HG03520 (cell line): ENCODE data around the gene UGP2.
A peak's percentile ranks its signal among the peaks of the same experiment; 100 is the strongest.
"Not testable (repeated sequence)": the region's sequence is repeated elsewhere in the genome, so short reads cannot be mapped to it uniquely, and the experiment has no call there.

ENCODE experiments used
- ATAC-seq: cut with Tn5 transposase; IDR thresholded peaks from one replicate; pipeline ENCODE4 v1.9.1; 2021; ENCODE audit warnings: mild to moderate bottlenecking, moderate library complexity; ENCODE audit not compliant: unreplicated experiment

The UGP2 gene

GRCh38 chr2:63841254-63842022 is at the start of gene UGP2:
TSS of gene UGP2 (plus strand) at chr2:63841896. CDS start at chr2:63842186, 290 bp downstream.
- ATAC-seq = peak; percentile 57

DNA sequence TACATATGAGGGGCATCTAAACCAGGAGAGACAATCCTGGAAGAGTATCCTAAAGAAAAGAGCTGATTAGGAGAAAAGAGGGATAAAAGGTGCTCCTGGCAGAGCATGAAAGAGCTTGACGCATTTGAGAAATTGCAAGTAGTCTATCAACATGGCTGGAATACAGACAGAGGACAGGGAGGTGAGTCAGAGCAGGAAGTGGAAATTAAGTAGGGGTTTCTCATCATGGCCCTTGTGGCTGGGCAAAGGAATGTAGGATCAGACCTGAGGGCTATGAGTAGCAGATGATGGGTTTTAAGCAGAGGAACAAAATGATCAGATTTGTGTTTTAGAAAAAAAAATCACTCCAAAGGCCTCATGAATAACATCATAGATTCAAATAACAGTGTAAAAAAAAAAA is 49.2 kb upstream of the UGP2 start:
- ATAC-seq = no peak

DNA sequence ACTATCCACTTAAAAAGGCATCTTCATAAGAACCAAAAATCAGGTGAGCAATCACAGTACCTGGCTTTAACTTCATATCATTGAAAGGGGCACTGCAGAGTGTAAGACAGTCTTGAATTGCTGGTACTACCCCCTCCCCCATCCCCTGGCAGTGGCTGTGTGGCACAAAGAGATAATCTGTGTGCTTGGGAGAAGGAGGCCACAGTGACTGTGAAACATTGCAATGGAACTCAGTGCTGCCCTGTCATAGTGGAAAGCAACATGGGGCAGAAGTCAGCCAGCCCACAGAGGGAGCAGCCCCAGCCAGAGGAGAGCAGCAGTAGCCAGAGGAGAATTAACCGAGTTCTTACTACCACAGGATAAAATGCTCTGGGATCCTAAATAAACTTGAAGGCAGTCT is 45.3 kb upstream of the UGP2 start:
- no peak for ATAC-seq

DNA sequence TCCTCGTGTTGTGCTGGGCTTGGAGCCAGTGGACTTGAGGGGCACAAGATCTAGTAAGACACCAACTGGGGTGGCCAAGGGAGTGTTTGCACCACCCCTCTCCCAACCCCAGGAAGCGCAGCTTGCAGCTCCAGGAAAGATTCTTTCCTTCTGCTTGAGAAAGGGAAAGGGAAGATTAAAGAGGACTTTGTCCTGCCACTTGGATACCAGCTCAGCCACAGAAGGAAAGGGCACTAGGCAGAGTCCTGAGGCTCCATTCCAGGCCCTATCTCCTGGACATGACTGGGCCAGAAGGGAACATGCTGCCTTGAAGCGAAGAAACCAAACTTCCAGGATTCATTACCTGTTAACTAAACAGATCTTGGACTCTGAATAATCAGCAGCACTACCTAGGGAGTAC is 44.9 kb upstream of the UGP2 start:
- no peak for ATAC-seq

DNA sequence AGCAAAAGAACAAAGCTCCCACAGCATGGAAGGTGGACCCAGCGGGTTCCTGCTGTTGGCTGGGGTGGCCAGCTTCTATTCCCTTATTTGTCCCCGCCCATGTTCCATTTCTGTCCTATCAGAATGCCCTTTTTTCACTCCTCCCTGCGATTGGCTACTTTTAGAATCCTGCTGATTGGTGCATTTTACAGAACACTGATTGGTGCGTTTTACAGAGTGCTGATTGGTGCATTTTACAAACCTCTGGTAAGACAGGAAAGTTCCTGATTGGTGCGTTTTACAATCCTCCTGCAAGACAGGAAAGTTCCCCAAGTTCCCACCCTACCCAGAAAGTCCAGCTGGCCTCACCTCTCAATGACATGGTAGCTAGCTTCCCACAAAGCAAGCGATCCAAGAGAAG is 40.2 kb upstream of the UGP2 start:
- no peak for ATAC-seq

GRCh38 chr2:63805412-63805811 is 36.3 kb upstream of the UGP2 start:
- ATAC-seq = no peak

- not testable (repeated sequence) for ATAC-seq
These were observed 33.7 kb upstream of the UGP2 start for GRCh38 chr2:63808036-63808435.

- ATAC-seq = not testable (repeated sequence)
These were observed 32.8 kb upstream of the UGP2 start for GRCh38 chr2:63808911-63809310.

GRCh38 chr2:63811063-63811462 is 30.6 kb upstream of the UGP2 start:
- ATAC-seq = no peak

DNA sequence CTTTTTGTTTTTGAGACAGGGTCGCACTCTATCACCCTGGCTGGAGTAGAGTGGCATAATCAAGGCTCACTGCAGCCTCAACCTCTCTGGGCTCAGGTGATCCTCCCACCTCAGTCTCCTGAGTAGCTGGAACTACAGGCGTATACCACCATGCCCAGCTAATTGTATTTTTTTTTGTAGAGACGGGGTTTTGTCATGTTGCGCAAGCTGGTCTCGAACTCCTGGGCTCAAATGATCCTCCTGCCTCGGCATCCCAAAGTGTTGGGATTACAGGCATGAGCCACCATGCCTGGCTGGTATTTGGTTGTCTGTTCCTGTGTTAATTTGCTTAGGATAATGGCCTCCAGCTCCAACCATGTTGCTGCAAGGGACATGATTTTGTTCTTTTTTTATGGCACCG is 29.8 kb upstream of the UGP2 start:
- ATAC-seq = not testable (repeated sequence)

- ATAC-seq = no peak
These were observed 27.6 kb upstream of the UGP2 start for GRCh38 chr2:63814114-63814513.

DNA sequence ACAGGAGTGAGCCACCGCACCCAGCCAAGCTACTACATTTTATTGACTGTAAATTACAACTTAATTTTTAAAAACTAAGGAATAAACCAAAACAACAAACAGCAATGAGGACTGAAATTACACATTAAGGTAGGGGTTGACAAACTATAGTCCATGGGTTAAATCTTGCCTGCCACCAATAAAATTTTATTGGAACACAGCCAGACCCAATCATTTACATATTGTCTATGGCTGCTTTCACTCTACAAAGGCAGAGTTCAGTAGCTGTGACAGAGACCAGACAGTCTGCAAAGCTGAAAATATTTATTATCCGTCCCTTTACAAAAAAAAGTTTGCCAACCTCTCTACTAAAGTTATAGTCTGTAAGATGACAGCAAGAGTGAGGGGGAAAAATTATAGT is 24.3 kb upstream of the UGP2 start:
- no peak for ATAC-seq

- ATAC-seq = no peak
These were observed 23.4 kb upstream of the UGP2 start for GRCh38 chr2:63818271-63818670.

DNA sequence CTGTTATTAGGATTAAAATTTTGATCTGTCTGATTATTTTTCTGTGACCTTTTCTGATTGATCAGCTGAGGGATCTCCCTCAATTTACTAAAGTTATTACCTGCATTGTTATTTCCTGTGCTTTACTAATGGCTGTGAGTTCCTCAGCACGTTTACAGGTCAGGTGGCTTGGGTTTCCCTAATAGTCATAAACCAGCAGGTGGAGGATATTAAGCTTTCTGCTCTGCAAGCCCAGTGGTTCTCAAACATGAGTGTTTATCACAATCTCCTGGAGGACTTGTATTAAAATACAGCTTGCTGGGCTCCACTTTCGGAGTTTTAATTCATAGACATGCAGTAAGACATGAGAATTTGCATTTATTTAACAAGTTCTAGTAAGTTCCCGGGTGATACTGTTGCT is 22.4 kb upstream of the UGP2 start:
- no peak for ATAC-seq

- no peak for ATAC-seq
These were observed 21.7 kb upstream of the UGP2 start for GRCh38 chr2:63819765-63820717.

GRCh38 chr2:63820969-63821368 is 20.7 kb upstream of the UGP2 start:
- no peak for ATAC-seq

DNA sequence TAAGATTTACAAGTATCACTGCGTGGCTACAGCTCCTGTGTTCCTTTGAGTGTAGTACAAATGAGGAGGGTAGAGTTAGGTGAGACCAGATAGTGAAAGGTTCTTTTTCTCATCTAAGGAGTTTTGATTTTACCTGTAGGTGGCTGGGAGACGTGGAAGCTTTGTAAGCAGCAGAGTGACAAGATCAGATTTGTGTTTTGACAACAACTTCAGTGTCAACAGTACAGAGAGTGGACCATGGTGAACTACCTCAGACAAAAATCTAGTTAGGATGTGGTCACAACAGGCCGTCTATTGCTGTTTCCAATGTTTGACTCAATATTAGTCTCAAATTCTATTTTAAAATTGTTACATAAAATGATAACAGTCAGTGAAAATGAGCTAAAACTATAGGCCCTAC is 20.3 kb upstream of the UGP2 start:
- no peak for ATAC-seq

DNA sequence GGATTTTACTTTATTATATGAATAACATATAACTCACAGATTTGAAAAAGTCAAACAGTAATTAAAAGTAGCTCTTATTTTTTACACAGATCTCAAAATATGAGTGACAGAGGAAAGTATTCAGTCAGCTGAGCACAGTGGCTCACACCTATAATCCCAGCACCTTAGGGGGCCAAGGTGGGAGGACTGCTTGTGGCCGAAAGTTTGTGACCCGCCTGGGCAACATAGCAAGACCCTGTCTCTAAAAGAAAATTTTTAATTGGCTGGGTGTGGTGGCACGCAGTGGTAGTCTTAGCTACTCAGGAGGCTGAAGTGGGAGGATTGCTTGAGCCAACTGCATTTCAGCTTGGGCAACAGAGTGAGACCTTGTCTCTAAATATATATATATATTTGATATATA is 19.2 kb upstream of the UGP2 start:
- no peak for ATAC-seq

GRCh38 chr2:63827749-63828148 is 13.9 kb upstream of the UGP2 start:
- no peak for ATAC-seq

DNA sequence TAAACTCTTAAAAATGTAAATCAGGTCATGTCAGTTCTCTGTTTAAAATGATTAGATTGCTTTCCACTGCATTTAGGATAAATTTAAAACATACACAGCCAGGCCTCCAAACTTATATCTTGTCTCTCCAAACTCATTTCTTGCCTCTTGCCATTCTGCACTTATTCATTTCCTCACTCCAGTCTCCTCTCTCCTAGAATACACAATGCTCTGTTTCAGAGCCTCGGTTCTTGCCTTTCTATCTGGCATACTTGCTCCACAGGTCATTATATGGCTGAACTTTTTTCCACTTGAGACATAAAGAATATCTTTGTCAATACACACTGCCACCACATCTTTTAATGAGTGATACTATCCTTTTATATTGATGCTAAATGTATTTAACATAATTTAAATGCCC is 10.5 kb upstream of the UGP2 start:
- ATAC-seq = no peak

GRCh38 chr2:63834401-63834800 is 7.3 kb upstream of the UGP2 start:
- no peak for ATAC-seq

DNA sequence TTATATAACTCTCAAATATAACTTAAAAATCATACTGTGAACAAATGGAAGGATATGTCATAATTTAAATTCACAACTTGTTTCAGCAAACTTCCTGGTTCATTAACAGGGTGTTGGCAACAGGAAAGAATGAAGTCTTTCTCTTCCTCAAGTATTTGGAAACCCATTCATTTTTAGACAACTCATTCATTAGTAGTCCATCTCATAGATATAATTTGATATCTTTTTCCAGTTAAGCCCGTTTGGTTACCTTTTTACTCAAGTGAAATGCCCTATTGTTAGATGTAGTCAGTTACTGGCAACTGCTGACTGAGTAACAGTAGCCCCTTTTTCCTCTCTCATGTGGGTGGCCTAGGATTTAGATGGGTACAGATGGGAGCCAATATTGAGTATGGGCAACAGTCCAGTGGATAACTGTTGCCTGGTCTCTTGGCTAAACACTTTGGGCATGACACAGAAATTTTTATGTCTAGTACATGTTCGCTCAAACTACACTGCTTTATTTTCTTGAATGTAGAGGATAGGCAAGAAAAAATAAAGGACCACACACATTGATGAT is 4.6 kb upstream of the UGP2 start:
- no peak for ATAC-seq
